Measurements from ENCODE around the gene MAPK11.

- TF ChIP-seq, protein P1, sequence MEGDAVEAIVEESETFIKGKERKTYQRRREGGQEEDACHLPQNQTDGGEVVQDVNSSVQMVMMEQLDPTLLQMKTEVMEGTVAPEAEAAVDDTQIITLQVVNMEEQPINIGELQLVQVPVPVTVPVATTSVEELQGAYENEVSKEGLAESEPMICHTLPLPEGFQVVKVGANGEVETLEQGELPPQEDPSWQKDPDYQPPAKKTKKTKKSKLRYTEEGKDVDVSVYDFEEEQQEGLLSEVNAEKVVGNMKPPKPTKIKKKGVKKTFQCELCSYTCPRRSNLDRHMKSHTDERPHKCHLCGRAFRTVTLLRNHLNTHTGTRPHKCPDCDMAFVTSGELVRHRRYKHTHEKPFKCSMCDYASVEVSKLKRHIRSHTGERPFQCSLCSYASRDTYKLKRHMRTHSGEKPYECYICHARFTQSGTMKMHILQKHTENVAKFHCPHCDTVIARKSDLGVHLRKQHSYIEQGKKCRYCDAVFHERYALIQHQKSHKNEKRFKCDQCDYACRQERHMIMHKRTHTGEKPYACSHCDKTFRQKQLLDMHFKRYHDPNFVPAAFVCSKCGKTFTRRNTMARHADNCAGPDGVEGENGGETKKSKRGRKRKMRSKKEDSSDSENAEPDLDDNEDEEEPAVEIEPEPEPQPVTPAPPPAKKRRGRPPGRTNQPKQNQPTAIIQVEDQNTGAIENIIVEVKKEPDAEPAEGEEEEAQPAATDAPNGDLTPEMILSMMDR (conservative IDR thresholded peaks at IDR 0.05; ENCODE audit: low read length), result no peak
- no peak for TF ChIP-seq EZH2phosphoT487 (IDR thresholded peaks at IDR 0.05; ENCODE audit: borderline replicate concordance)
These were observed 28.1 kb upstream of the MAPK11 start for GRCh38 chr22:50298266-50298637.
